Natural killer cell (primary cell): ENCODE measurements around the gene PSMC1. TPM values are rescaled to one million over a fixed set of nuclear protein-coding genes. Genes with fewer than 3 reads are reported as not detected.

Source experiments
- ATAC-seq, 3 donors: fragments of 150-1000 bp in 2 of 3; fragments of 200-7000 bp in 1 of 3; cut with Tn5 transposase; 1 replicate in 1 of 3; 2 replicates in 2 of 3; pipeline ENCODE4 v1.10.0; 2021; ENCODE audit warnings: mild to moderate bottlenecking in 2 of 3, moderate library complexity in 2 of 3
- DNase-seq, 2 donors: peaks; one replicate each; pipeline versions ENCODE4 v3.0.0 to v3.0.0-alpha.2; 2013 to 2021; ENCODE audit warnings: mixed read lengths in 1 of 2
- H3K27ac ChIP-seq: one replicate; pipeline ENCODE4 v1.5.1; 2013; ENCODE audit warnings: mild to moderate bottlenecking, low read length
- H3K27me3 ChIP-seq: one replicate; pipeline ENCODE4 v1.6.1; 2013; ENCODE audit warnings: low read length; ENCODE audit not compliant: control insufficient read depth, insufficient read depth
- H3K36me3 ChIP-seq: one replicate; pipeline ENCODE4 v1.6.1; 2013; ENCODE audit warnings: low read length; ENCODE audit not compliant: control insufficient read depth, insufficient read depth
- H3K4me1 ChIP-seq: one replicate; pipeline ENCODE4 v1.6.1; 2013; ENCODE audit warnings: low read length; ENCODE audit not compliant: control insufficient read depth, insufficient read depth
- H3K4me3 ChIP-seq: one replicate; pipeline ENCODE4 v1.5.1; 2013; ENCODE audit warnings: low read length
- H3K9me3 ChIP-seq: one replicate; pipeline ENCODE4 v1.6.1; 2013; ENCODE audit warnings: low read length; ENCODE audit not compliant: control insufficient read depth, insufficient read depth
- H3K27ac Mint-ChIP-seq, 2 donors: one replicate each; pipeline ENCODE4 v1.8.0; 2022; ENCODE audit warnings: mild to moderate bottlenecking in 2 of 2, mixed read lengths in 2 of 2, moderate library complexity in 1 of 2
- H3K27me3 Mint-ChIP-seq, 2 donors: one replicate each; pipeline ENCODE4 v1.8.0; 2022; ENCODE audit warnings: low read depth in 2 of 2, mixed read lengths in 2 of 2
- H3K36me3 Mint-ChIP-seq: one replicate; pipeline ENCODE4 v1.8.0; 2022; ENCODE audit warnings: mixed read lengths
- H3K4me1 Mint-ChIP-seq, 2 donors: one replicate each; pipeline ENCODE4 v1.8.0; 2022; ENCODE audit warnings: mixed read lengths in 2 of 2
- H3K4me3 Mint-ChIP-seq: one replicate; pipeline ENCODE4 v1.8.0; 2022; ENCODE audit warnings: mild to moderate bottlenecking, moderate library complexity, mixed read lengths
- H3K9me3 Mint-ChIP-seq, 2 donors: one replicate each; pipeline ENCODE4 v1.8.0; 2022; ENCODE audit warnings: mixed read lengths in 2 of 2
- WGBS: methylation state at CpG from one replicate; pipeline ENCODE4 v1.1.7; 2013; ENCODE audit warnings: missing lambda C conversion rate; ENCODE audit not compliant: insufficient coverage; 5-methylcytosine and 5-hydroxymethylcytosine counted together
- intact Hi-C: fragments of 100-400 bp; cut with micrococcal nuclease; formaldehyde crosslinking; loops from one replicate; pipeline ENCODE4 v1.14.2; 2022
- total RNA-seq, 4 donors: library from RNA; stranded (reverse); fragments of 120-200 nt in 1 of 4; gene quantifications; one replicate each; pipeline versions ENCODE4 v1.2.3 to v1.2.4, GENCODE V29; 2013 to 2022
- TF ChIP-seq, protein P1 (sequence below): fragments of 200-600 bp; IDR thresholded peaks from one replicate; pipeline ENCODE4 v1.8.0; 2022; ENCODE audit warnings: antibody characterized with exemption

Gene PSMC1
- total RNA-seq, 3 donors from 2014 or later (not counting 1 experiment from before 2014, with no cell fraction given): 84.1 to 97.1 (median 93.1) TPM

- TF ChIP-seq, protein P1, sequence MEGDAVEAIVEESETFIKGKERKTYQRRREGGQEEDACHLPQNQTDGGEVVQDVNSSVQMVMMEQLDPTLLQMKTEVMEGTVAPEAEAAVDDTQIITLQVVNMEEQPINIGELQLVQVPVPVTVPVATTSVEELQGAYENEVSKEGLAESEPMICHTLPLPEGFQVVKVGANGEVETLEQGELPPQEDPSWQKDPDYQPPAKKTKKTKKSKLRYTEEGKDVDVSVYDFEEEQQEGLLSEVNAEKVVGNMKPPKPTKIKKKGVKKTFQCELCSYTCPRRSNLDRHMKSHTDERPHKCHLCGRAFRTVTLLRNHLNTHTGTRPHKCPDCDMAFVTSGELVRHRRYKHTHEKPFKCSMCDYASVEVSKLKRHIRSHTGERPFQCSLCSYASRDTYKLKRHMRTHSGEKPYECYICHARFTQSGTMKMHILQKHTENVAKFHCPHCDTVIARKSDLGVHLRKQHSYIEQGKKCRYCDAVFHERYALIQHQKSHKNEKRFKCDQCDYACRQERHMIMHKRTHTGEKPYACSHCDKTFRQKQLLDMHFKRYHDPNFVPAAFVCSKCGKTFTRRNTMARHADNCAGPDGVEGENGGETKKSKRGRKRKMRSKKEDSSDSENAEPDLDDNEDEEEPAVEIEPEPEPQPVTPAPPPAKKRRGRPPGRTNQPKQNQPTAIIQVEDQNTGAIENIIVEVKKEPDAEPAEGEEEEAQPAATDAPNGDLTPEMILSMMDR: no peak
- H3K27ac Mint-ChIP-seq: no peak overlapping the region
- H3K4me3 Mint-ChIP-seq: no peak overlapping the region
- Histone ChIP-seq H3K9me3 (no peaks in the 10 kb centered on the region), H3K36me3 (peaks cover 40% of the 10 kb centered on the region), H3K27me3 (no peaks in the 10 kb centered on the region), H3K27ac (no peak overlapping the region), H3K4me1 (no peaks in the 10 kb centered on the region), H3K4me3 (no peak overlapping the region)
- H3K4me1 Mint-ChIP-seq: no peaks in the 10 kb centered on the region
- no peaks in the 10 kb centered on the region for H3K36me3 Mint-ChIP-seq
- ATAC-seq: no peak
- intact Hi-C loops: no loop called here
- no peaks in the 10 kb centered on the region for H3K9me3 Mint-ChIP-seq
- no peak for DNase-seq
- H3K27me3 Mint-ChIP-seq: no peaks in the 10 kb centered on the region
- WGBS: 97% methylated on average over 7 of the region's 7 CpGs
Measured at GRCh38 chr14:90280096-90280495, 23.7 kb downstream of the PSMC1 start.

DNA sequence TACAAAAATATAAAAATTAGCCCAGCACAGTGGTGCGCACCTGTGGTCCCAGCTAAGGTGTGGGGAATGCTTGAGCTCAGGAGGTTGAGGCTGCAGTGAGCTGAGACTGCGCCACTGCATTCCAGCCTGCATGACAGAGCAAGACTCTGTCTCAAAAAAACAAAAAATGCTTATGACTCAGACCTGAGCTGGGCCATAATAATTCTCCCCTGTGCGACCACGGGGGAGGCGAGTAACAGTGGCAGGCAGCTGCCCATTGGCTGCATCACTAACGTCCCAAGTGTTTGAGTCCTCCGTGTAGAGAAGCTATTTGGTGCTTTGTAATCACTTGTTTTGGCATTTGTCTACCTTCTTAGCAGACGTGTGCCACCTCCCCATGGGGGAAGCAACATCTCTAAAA, 24.9 kb downstream of the PSMC1 start:
- Histone ChIP-seq H3K9me3 (no peaks in the 10 kb centered on the region), H3K4me1 (no peaks in the 10 kb centered on the region), H3K36me3 (peaks cover 40% of the 10 kb centered on the region), H3K27me3 (no peaks in the 10 kb centered on the region), H3K27ac (no peak overlapping the region), H3K4me3 (no peak overlapping the region)
- Mint-ChIP-seq H3K4me1 (no peaks in the 10 kb centered on the region), H3K4me3 (no peak overlapping the region), H3K9me3 (no peaks in the 10 kb centered on the region), H3K27ac (no peak overlapping the region), H3K36me3 (peaks cover 6% of the 10 kb centered on the region), H3K27me3 (no peaks in the 10 kb centered on the region)
- TF ChIP-seq, protein P1: no peak
- WGBS: 93% methylated on average over 8 of the region's 8 CpGs
- intact Hi-C loops: no loop called here
- ATAC-seq: no peak
- DNase-seq: no peak

DNA sequence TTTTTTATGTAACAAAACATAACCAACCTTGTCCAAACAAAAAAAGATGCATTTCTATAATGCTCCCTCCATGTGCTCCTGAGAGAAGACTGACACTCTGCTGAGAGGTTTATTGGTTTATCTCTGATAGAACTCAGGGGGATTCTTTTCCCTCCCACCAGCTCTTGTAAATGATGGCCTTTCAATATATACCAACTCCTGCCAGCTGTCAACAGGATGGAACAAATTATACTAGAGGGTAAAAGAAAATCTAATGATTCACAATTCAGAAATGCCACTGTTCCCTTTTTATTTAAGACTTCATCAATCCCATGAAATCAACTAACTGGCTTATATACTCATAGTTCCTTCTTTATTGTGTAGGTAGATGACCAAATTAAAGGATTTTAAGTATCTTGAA, 25.4 kb downstream of the PSMC1 start:
- Mint-ChIP-seq H3K9me3 (no peaks in the 10 kb centered on the region), H3K27ac (no peak overlapping the region), H3K27me3 (no peaks in the 10 kb centered on the region), H3K4me3 (no peak overlapping the region), H3K4me1 (no peaks in the 10 kb centered on the region), H3K36me3 (peaks cover 7% of the 10 kb centered on the region)
- H3K4me3 ChIP-seq: no peak overlapping the region
- DNase-seq: no peak
- H3K36me3 ChIP-seq: peaks cover 41% of the 10 kb centered on the region
- TF ChIP-seq, protein P1: no peak
- H3K27ac ChIP-seq: no peak overlapping the region
- no peaks in the 10 kb centered on the region for H3K9me3 ChIP-seq
- no peaks in the 10 kb centered on the region for H3K27me3 ChIP-seq
- H3K4me1 ChIP-seq: no peaks in the 10 kb centered on the region
- intact Hi-C loops: no loop called here
- no peak for ATAC-seq

DNA sequence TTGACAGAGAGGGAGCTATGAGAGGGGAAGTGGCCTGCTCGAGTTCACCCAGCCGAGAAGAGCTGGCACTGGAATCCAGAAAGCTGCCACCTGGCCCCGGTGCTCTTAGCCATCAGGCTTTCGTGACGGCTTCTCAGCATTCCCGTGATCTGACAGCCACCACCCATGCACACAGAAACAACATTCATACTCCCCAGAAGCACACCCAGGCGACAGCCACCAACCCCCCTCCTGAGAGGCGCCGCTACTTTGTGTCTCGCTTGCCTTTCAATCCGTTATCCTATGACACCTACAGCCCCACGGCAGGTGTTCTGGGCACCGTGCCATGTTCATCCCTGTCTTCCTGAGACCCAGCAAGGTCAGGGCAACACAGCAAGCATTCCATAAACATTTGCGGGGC, 31.4 kb downstream of the PSMC1 start:
- Mint-ChIP-seq H3K27ac (no peak overlapping the region), H3K36me3 (peaks cover 13% of the 10 kb centered on the region), H3K4me3 (no peak overlapping the region), H3K27me3 (no peaks in the 10 kb centered on the region), H3K9me3 (no peaks in the 10 kb centered on the region), H3K4me1 (peaks cover 0 to 6% of the 10 kb centered on the region in 2 donors)
- H3K36me3 ChIP-seq: peaks cover 63% of the 10 kb centered on the region
- H3K27me3 ChIP-seq: no peaks in the 10 kb centered on the region
- TF ChIP-seq, protein P1: no peak
- no peak for DNase-seq
- ATAC-seq: no peak
- H3K27ac ChIP-seq: no peak overlapping the region
- intact Hi-C loops: no loop called here
- H3K9me3 ChIP-seq: no peaks in the 10 kb centered on the region
- H3K4me3 ChIP-seq: no peak overlapping the region
- 98% methylated on average over 14 of the region's 14 CpGs for WGBS
- no peaks in the 10 kb centered on the region for H3K4me1 ChIP-seq
